ENCODE data around the gene MESP1.

The MESP1 gene

GRCh38 chr15:89758283-89758682, 7.2 kb upstream of the MESP1 start:
- DNase-seq (ENCODE audit: low read depth) = no peak

GRCh38 chr15:89756897-89757296, 5.8 kb upstream of the MESP1 start:
- DNase-seq (ENCODE audit: low read depth) = no peak

GRCh38 chr15:89755701-89756100, 4.7 kb upstream of the MESP1 start:
- no peak for DNase-seq (ENCODE audit: low read depth)

GRCh38 chr15:89754361-89755154, 3.5 kb upstream of the MESP1 start:
- no peak for DNase-seq (ENCODE audit: low read depth)

GRCh38 chr15:89753855-89754254, 2.8 kb upstream of the MESP1 start:
- DNase-seq (ENCODE audit: low read depth) = no peak

GRCh38 chr15:89751748-89752147, 699 bp upstream of the MESP1 start:
- DNase-seq (ENCODE audit: low read depth) = no peak

- DNase-seq (ENCODE audit: low read depth) = no peak
Observed at GRCh38 chr15:89749951-89750559, 994 bp downstream of the MESP1 start.

- DNase-seq (ENCODE audit: low read depth) = no peak
Observed at GRCh38 chr15:89749526-89749925, 1.5 kb downstream of the MESP1 start.

GRCh38 chr15:89749054-89749453, 2.0 kb downstream of the MESP1 start:
- DNase-seq (ENCODE audit: low read depth) = no peak

GRCh38 chr15:89747708-89748682, 3.1 kb downstream of the MESP1 start:
- no peak for DNase-seq (ENCODE audit: low read depth)

GRCh38 chr15:89746386-89746780, 4.7 kb downstream of the MESP1 start:
- DNase-seq (ENCODE audit: low read depth) = no peak

- DNase-seq (ENCODE audit: low read depth) = no peak
Observed at GRCh38 chr15:89745768-89746167, 5.3 kb downstream of the MESP1 start.

GRCh38 chr15:89745131-89745530, 5.9 kb downstream of the MESP1 start:
- DNase-seq (ENCODE audit: low read depth) = no peak

GRCh38 chr15:89743594-89743993, 7.5 kb downstream of the MESP1 start:
- DNase-seq (ENCODE audit: low read depth) = no peak

GRCh38 chr15:89743011-89743410, 8.0 kb downstream of the MESP1 start:
- no peak for DNase-seq (ENCODE audit: low read depth)

- DNase-seq (ENCODE audit: low read depth) = peak; percentile 28
Observed at GRCh38 chr15:89740137-89740536, 10.9 kb downstream of the MESP1 start.

- no peak for DNase-seq (ENCODE audit: low read depth)
Observed at GRCh38 chr15:89735773-89736172, 15.3 kb downstream of the MESP1 start.

- no peak for DNase-seq (ENCODE audit: low read depth)
Observed at GRCh38 chr15:89732451-89733172, 18.4 kb downstream of the MESP1 start.

GRCh38 chr15:89731275-89731674, 19.8 kb downstream of the MESP1 start:
- DNase-seq (ENCODE audit: low read depth) = no peak

- peak; percentile 19 for DNase-seq (ENCODE audit: low read depth)
Observed at GRCh38 chr15:89728254-89728653, 22.8 kb downstream of the MESP1 start.

- DNase-seq (ENCODE audit: low read depth) = no peak
Observed at GRCh38 chr15:89725064-89725463, 26.0 kb downstream of the MESP1 start.

- no peak for DNase-seq (ENCODE audit: low read depth)
Observed at GRCh38 chr15:89724621-89725020, 26.4 kb downstream of the MESP1 start.

Data from non-pigmented ciliary epithelial cell (primary cell).